ENCODE results near the gene PIPOX. TPM values are rescaled to one million over a fixed set of nuclear protein-coding genes. Genes with fewer than 3 reads are reported as not detected.

Gene PIPOX
- total and polyA plus RNA-seq, 2 of the 13 experiments (the other 11 are each of a cell fraction or from before 2014, with no cell fraction given) = 87.3 to 154 TPM

GRCh38 chr17:29042679-29043538, at the start of gene PIPOX (continued):
- TF ChIP-seq ZNF792 (CRISPR knock-in tag; IDR thresholded peaks at IDR 0.05) = no peak
- peak; percentile 64 for TF ChIP-seq ZEB1 (IDR thresholded peaks at IDR 0.05; ENCODE audit: insufficient replicate concordance, low read depth)
- no peak for TF ChIP-seq AKNA (CRISPR knock-in tag; IDR thresholded peaks at IDR 0.05; ENCODE audit: borderline replicate concordance)
- no peak for TF ChIP-seq SIX1 (CRISPR knock-in tag; IDR thresholded peaks at IDR 0.05; ENCODE audit: borderline replicate concordance)
- TF ChIP-seq ASH2L (IDR thresholded peaks at IDR 0.05; ENCODE audit: insufficient read length, low read depth, low read length) = peak; percentile 84
- TF ChIP-seq REPIN1 (CRISPR knock-in tag; IDR thresholded peaks at IDR 0.05; ENCODE audit: borderline replicate concordance, low read depth) = 0 out of 2 replicates have a peak, but pooled peaks have one; percentile 30
- peak; percentile 75 for TF ChIP-seq ZHX2 (IDR thresholded peaks at IDR 0.05; ENCODE audit: low read depth)
- TF ChIP-seq ZHX2 (CRISPR knock-in tag; IDR thresholded peaks at IDR 0.05; ENCODE audit: borderline replicate concordance) = no peak
- TF ChIP-seq E2F5 (CRISPR knock-in tag; conservative IDR thresholded peaks at IDR 0.05) = peak; percentile 41; the same call in 1 of the 2 replicates
- TF ChIP-seq ARID4A (CRISPR knock-in tag; IDR thresholded peaks at IDR 0.05; ENCODE audit: borderline replicate concordance) = peak; percentile 61; the same call in 1 of the 2 replicates
